ENCODE data around the gene KIAA1614.

The KIAA1614 gene

DNA sequence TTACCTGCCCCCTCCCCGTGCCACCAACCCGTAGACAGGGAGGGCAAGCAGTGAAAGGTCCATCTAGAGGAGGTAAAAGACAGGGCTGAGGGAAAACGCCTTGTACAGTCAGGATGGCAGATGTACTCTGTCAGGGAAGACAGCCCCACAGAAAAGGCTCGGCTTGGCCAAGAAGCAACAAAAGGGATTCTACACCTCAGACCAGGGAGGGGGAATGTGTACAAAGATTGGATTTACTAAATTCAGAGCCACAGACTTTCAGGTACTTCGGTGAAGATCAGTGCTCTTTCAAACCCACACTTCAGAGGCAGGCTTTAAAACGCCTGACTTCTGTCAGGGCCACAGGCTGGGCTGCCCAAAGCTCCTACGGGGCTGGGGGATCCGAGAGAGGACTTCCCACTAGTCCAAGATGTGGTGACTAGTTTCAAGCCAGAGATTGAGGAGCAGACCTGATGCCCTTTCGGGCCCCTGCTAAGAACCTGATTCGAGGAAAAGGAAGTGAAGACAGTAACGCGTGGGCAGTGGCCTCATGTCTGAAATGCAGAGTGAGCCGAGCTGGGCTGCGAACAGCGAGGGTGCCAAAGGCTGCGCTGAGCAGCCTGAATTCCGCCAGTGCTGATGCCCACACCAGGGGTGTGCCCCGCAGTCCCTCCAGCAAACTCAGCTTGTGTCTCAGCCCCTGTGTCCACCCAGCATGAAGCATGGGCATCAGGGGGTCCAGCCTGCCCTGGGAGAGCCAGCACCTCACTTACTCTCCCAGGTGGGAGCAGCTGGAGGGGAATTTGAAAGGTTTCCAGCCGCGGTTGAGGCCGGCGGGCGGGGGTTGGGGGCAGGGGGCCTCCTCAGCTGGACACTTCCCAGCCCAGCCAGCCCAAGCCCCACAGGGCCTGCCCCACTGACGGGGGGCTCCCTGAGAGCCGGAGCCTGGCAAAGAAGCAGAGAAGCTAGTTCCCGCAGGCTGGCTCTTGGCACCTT is 36.2 kb downstream of the KIAA1614 start:
- no peaks in the 10 kb centered on the region for H3K36me3 ChIP-seq (replicated peaks; ENCODE audit: insufficient read depth, low read length)
- H4K20me1 ChIP-seq (ENCODE audit: insufficient read depth, low read length): no peaks in the 10 kb centered on the region
- H3K27me3 ChIP-seq (replicated peaks; ENCODE audit: insufficient read depth, low read length): no peaks in the 10 kb centered on the region
- H3K27ac ChIP-seq (ENCODE audit: low read length): no peak overlapping the region
- no peak overlapping the region for H3K4me2 ChIP-seq (ENCODE audit: low read depth, low read length)
- H2AFZ ChIP-seq (ENCODE audit: low read length): no peak overlapping the region
- TF ChIP-seq, protein P1, sequence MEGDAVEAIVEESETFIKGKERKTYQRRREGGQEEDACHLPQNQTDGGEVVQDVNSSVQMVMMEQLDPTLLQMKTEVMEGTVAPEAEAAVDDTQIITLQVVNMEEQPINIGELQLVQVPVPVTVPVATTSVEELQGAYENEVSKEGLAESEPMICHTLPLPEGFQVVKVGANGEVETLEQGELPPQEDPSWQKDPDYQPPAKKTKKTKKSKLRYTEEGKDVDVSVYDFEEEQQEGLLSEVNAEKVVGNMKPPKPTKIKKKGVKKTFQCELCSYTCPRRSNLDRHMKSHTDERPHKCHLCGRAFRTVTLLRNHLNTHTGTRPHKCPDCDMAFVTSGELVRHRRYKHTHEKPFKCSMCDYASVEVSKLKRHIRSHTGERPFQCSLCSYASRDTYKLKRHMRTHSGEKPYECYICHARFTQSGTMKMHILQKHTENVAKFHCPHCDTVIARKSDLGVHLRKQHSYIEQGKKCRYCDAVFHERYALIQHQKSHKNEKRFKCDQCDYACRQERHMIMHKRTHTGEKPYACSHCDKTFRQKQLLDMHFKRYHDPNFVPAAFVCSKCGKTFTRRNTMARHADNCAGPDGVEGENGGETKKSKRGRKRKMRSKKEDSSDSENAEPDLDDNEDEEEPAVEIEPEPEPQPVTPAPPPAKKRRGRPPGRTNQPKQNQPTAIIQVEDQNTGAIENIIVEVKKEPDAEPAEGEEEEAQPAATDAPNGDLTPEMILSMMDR (IDR thresholded peaks at IDR 0.05; ENCODE audit: low read length): no peak
- TF ChIP-seq EZH2phosphoT487 (IDR thresholded peaks at IDR 0.05; ENCODE audit: low read length) (no peak), EZH2 (optimal IDR thresholded peaks at IDR 0.05; ENCODE audit: low read depth, low read length) (no peak)
- H3K9ac ChIP-seq (ENCODE audit: low read length): no peak overlapping the region
- DNase-seq: no peak
- H3K9me2 ChIP-seq (replicated peaks; ENCODE audit: insufficient read depth, low read length): no peaks in the 10 kb centered on the region
- no peaks in the 10 kb centered on the region for H3K9me3 ChIP-seq (replicated peaks; ENCODE audit: insufficient read depth, low read length)
- H3K4me1 ChIP-seq (ENCODE audit: low read length): no peaks in the 10 kb centered on the region
- H3K4me3 ChIP-seq (ENCODE audit: low read length): no peak overlapping the region
- H3K79me2 ChIP-seq (ENCODE audit: low read length): no peaks in the 10 kb centered on the region
- H3F3A ChIP-seq (ENCODE audit: insufficient read depth, low read length): no peaks in the 10 kb centered on the region

DNA sequence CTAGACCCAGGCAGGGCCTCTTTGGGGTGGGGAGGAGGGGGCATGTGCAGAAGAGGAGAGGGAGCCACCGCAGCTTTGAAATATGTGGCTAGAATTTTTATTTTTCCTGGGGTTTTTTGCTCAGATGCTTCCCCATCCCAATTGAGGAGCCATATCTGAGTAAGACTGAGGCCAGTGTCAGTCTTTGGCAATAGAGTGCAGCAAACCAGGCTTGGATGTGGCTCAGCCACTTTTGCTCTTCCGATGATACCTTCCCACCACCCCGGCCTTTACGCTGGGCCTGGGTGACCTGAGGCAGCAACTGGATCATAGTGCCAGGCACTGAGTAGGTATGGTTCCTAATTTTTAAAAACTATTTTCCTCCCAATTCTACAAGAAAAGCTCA is 36.9 kb downstream of the KIAA1614 start:
- no peaks in the 10 kb centered on the region for H3K79me2 ChIP-seq (ENCODE audit: low read length)

DNA sequence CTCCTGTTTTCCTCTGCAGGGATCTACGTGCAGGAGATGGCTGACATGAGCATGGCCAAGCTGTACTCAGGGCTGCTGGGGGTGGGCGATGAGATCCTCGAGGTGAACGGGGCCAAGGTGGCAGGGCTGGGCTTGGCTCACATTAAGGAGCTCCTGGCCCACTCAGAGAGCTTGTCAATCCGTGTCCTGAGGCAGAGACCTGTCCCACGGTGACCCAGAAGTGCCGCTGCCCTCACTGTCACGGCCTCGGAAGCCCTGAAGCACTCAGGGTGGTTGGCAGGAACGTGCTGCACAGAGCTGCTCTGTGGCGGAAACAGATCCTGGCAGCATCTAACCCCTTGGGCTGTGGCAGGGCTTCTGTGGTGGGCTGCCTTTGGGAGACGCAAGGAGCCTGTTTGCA is 37.6 kb downstream of the KIAA1614 start:
- no peaks in the 10 kb centered on the region for H3K4me1 ChIP-seq (ENCODE audit: low read length)
- H3K27ac ChIP-seq (ENCODE audit: low read length): no peak overlapping the region
- no peaks in the 10 kb centered on the region for H4K20me1 ChIP-seq (ENCODE audit: insufficient read depth, low read length)
- H3K4me3 ChIP-seq (ENCODE audit: low read length): no peak overlapping the region
- no peaks in the 10 kb centered on the region for H3K9me3 ChIP-seq (replicated peaks; ENCODE audit: insufficient read depth, low read length)
- TF ChIP-seq, protein P1 (IDR thresholded peaks at IDR 0.05; ENCODE audit: low read length): no peak
- TF ChIP-seq EZH2phosphoT487 (IDR thresholded peaks at IDR 0.05; ENCODE audit: low read length): no peak
- TF ChIP-seq EZH2 (optimal IDR thresholded peaks at IDR 0.05; ENCODE audit: low read depth, low read length): no peak
- no peak for DNase-seq
- no peak overlapping the region for H3K9ac ChIP-seq (ENCODE audit: low read length)
- no peaks in the 10 kb centered on the region for H3K9me2 ChIP-seq (replicated peaks; ENCODE audit: insufficient read depth, low read length)
- H3K27me3 ChIP-seq (replicated peaks; ENCODE audit: insufficient read depth, low read length): no peaks in the 10 kb centered on the region
- no peaks in the 10 kb centered on the region for H3K79me2 ChIP-seq (ENCODE audit: low read length)
- H2AFZ ChIP-seq (ENCODE audit: low read length): no peak overlapping the region
- H3K36me3 ChIP-seq (replicated peaks; ENCODE audit: insufficient read depth, low read length): no peaks in the 10 kb centered on the region
- H3F3A ChIP-seq (ENCODE audit: insufficient read depth, low read length): 0 out of 2 replicates have a peak, but pooled peaks cover 6% of the 10 kb centered on the region
- H3K4me2 ChIP-seq (ENCODE audit: low read depth, low read length): no peak overlapping the region

More for the DNA sequence above, 36.9 kb downstream of the KIAA1614 start:
- no peak overlapping the region for H3K9ac ChIP-seq (ENCODE audit: low read length)
- no peaks in the 10 kb centered on the region for H4K20me1 ChIP-seq (ENCODE audit: insufficient read depth, low read length)
- DNase-seq: no peak
- TF ChIP-seq, protein P1 (IDR thresholded peaks at IDR 0.05; ENCODE audit: low read length): no peak
- TF ChIP-seq EZH2phosphoT487 (IDR thresholded peaks at IDR 0.05; ENCODE audit: low read length) (no peak), EZH2 (optimal IDR thresholded peaks at IDR 0.05; ENCODE audit: low read depth, low read length) (no peak)
- H3K4me3 ChIP-seq (ENCODE audit: low read length): no peak overlapping the region
- H3K36me3 ChIP-seq (replicated peaks; ENCODE audit: insufficient read depth, low read length): no peaks in the 10 kb centered on the region
- no peaks in the 10 kb centered on the region for H3K27me3 ChIP-seq (replicated peaks; ENCODE audit: insufficient read depth, low read length)
- no peaks in the 10 kb centered on the region for H3K4me1 ChIP-seq (ENCODE audit: low read length)
- 0 out of 2 replicates have a peak, but pooled peaks cover 1% of the 10 kb centered on the region for H3F3A ChIP-seq (ENCODE audit: insufficient read depth, low read length)
- H3K9me2 ChIP-seq (replicated peaks; ENCODE audit: insufficient read depth, low read length): no peaks in the 10 kb centered on the region
- no peak overlapping the region for H3K4me2 ChIP-seq (ENCODE audit: low read depth, low read length)
- no peaks in the 10 kb centered on the region for H3K9me3 ChIP-seq (replicated peaks; ENCODE audit: insufficient read depth, low read length)
- H3K27ac ChIP-seq (ENCODE audit: low read length): no peak overlapping the region
- no peak overlapping the region for H2AFZ ChIP-seq (ENCODE audit: low read length)

Data from MM.1S (cell line).